NT2/D1 (cell line): ENCODE measurements around the gene AZIN2.

Experiments used
- DNase-seq: peaks from one replicate; pipeline ENCODE4 v3.0.0-alpha.2; 2011; ENCODE audit warnings: low read depth, low spot score
- H3K27me3 ChIP-seq: 2 replicates; pipeline ENCODE4 v1.6.0; 2011; ENCODE audit warnings: mild to moderate bottlenecking; ENCODE audit not compliant: insufficient read length, insufficient read depth
- H3K36me3 ChIP-seq: 2 replicates; pipeline ENCODE4 v1.6.1; 2011; ENCODE audit warnings: mild to moderate bottlenecking, low read length, mixed read lengths; ENCODE audit not compliant: insufficient read depth, insufficient read length
- H3K4me1 ChIP-seq: 2 replicates; pipeline ENCODE4 v1.5.1; 2011; ENCODE audit not compliant: insufficient read depth, insufficient read length
- H3K4me3 ChIP-seq: 2 replicates; pipeline ENCODE4 v1.5.1; 2011; ENCODE audit warnings: low read depth; ENCODE audit not compliant: insufficient read length
- H3K9ac ChIP-seq: 2 replicates; pipeline ENCODE4 v1.6.0; 2011; ENCODE audit warnings: low read depth; ENCODE audit not compliant: insufficient read length
- H3K9me3 ChIP-seq: 2 replicates; pipeline ENCODE4 v1.5.1; 2011; ENCODE audit warnings: mild to moderate bottlenecking, low read length; ENCODE audit not compliant: insufficient read depth
- SUZ12 ChIP-seq: IDR thresholded peaks from 2 replicates; pipeline ENCODE4 v1.6.1; 2011; ENCODE audit not compliant: insufficient read length, insufficient read depth; ENCODE audit errors: extremely low read depth
- YY1 ChIP-seq: IDR thresholded peaks from 2 replicates; pipeline ENCODE4 v1.6.1; 2011; ENCODE audit not compliant: insufficient read length, insufficient read depth
- ZNF274 ChIP-seq: IDR thresholded peaks from 2 replicates; pipeline ENCODE4 v1.6.1; 2011; ENCODE audit warnings: mild to moderate bottlenecking, low read depth, low read length

Gene AZIN2

DNA sequence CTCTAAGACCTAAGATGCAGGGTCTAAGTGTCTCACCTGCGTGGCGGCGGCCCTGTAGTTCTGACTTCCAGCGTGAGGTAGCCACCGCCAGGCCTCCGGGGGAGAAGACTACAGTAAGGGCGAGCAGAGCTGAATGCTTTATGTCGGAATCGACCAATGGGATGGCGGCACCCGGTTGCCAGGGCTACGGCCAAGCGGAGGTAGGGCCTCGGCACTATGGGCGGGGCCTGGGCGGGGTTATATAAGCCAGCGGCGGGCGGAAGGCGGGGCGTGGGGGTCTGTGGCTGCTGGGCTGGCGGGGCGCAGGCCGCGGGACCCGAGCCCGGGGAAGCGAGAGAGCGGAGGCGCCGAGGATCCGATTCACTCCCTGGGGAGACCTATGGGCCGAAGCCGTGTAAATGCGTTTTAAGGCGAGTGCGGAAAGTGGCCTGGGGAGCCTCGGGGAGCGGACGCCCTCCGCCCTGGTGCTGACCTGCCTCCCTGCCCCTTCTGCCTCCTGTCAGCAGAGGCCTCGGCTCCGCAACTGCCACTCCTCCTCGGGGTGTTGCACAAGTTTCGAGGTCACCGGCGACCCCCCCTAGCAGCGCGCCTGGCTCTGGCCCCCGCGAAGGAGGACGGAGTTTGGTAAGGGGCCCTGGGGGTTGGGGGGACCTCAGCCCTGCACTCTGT lies at the start of gene AZIN2:
Gene AZIN2 (plus strand): TSS at position 269 of the 669 bp plus-strand sequence. CDS start 1,097 bp downstream, outside the sequence.
- no peaks in the 10 kb centered on the region for H3K9me3 ChIP-seq
- DNase-seq = peak; percentile 96
- peaks cover 34% of the 10 kb centered on the region for H3K27me3 ChIP-seq
- peaks cover 2% of the 10 kb centered on the region for H3K4me1 ChIP-seq
- no peak for TF ChIP-seq SUZ12
- TF ChIP-seq YY1 = no peak
- TF ChIP-seq ZNF274 = no peak
- H3K36me3 ChIP-seq = no peaks in the 10 kb centered on the region
- peak within 1 kb of the TSS; percentile 87 for H3K9ac ChIP-seq
- peak within 1 kb of the TSS; percentile 81 for H3K4me3 ChIP-seq

DNA sequence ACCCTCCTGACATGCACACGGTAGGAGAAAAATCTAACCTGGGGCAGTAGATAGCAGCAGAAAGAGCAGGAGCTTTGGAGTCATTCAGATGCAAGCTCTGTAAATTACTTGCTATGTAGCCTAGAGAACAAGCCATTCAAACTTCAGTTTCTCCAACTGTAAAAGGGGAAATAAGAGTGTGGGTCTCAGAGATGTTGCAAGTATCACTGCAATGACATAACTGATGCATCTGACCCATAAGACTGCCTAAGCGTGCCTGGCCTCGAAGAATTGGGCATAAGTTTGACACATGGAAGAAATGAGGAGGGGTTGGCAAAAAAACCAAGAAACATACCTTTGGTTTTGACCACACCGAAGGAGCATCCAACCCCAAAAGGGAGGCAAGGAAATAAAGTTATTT lies 49.4 kb upstream of the AZIN2 start:
- Histone ChIP-seq H3K9me3 (no peaks in the 10 kb centered on the region), H3K4me3 (no peak overlapping the region), H3K9ac (no peak overlapping the region), H3K4me1 (peaks cover 9% of the 10 kb centered on the region), H3K36me3 (peaks cover 77% of the 10 kb centered on the region), H3K27me3 (no peaks in the 10 kb centered on the region)
- TF ChIP-seq YY1 = no peak
- TF ChIP-seq SUZ12 = no peak
- no peak for TF ChIP-seq ZNF274
- DNase-seq = no peak

GRCh38 chr1:33032126-33032869 lies 48.7 kb upstream of the AZIN2 start:
- Histone ChIP-seq H3K36me3 (peaks cover 77% of the 10 kb centered on the region), H3K27me3 (no peaks in the 10 kb centered on the region), H3K4me1 (peaks cover 9% of the 10 kb centered on the region), H3K4me3 (no peak overlapping the region), H3K9me3 (peaks cover 2% of the 10 kb centered on the region; the same call in 1 of the 2 replicates), H3K9ac (no peak overlapping the region)
- no peak for DNase-seq
- TF ChIP-seq SUZ12 = no peak
- TF ChIP-seq YY1 = no peak
- no peak for TF ChIP-seq ZNF274

GRCh38 chr1:33036051-33036525 lies 44.9 kb upstream of the AZIN2 start:
- Histone ChIP-seq H3K27me3 (no peaks in the 10 kb centered on the region), H3K9ac (peak overlapping the region; percentile 92), H3K36me3 (peaks cover 42% of the 10 kb centered on the region), H3K4me3 (peak overlapping the region; percentile 93), H3K4me1 (peaks cover 3% of the 10 kb centered on the region), H3K9me3 (peaks cover 6% of the 10 kb centered on the region; the same call in 1 of the 2 replicates)
- no peak for DNase-seq
- TF ChIP-seq SUZ12 = no peak
- no peak for TF ChIP-seq ZNF274
- TF ChIP-seq YY1 = no peak

DNA sequence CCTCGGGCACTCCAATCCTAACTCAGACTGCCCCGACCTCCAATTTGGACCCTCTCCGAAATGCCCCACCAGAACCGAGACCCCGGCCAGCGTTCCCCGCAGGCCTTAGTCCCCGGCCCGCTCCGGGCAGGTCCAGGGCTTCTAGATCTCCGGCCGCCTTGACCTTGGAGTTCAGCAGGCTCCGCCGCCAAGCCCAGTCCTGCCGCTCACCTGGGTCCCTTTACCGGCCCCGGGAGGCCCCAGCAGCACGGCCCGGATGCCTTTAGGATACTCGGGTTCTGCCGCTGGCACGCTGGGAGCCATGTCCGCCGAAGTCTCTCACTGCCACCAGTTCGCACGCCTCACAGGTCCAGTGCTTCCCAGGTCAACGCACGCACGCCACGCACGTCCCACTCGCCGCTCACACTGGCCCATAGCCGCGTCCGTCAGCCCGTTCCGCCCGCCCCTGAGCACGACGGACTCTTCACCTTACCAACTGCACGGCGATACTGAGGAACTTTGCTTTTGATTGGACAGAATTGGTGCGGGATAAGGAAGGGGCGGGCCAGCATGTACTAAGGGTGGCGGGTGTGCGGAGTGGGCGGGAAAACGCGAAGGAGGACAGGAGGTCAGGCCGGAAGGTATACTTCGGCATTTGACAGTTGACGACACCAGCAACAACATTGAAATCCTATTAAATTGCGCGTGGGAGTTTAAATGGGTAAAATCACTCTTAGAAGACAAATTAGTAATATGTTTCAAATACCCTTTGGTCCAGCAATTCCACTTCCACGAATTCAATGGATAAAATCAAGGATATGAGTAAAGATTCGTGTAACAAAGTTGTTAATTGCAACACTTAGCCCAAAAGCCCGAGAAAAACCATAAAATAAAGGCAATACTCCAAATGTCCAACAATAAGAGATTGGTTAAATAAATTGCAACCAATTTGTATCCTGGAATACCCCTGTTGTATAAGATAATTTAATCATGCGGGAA lies 44.1 kb upstream of the AZIN2 start, which contains the start of gene AK2:
Gene AK2 (minus strand): TSS at position 358 of the 978 bp plus-strand sequence. CDS start 55 bp downstream, at position 303.
- H3K9me3 ChIP-seq = peaks cover 6% of the 10 kb centered on the region; the same call in 1 of the 2 replicates
- peak within 1 kb of the TSS; percentile 92 for H3K9ac ChIP-seq
- peak within 1 kb of the TSS; percentile 93 for H3K4me3 ChIP-seq
- H3K4me1 ChIP-seq = peaks cover 3% of the 10 kb centered on the region
- no peaks in the 10 kb centered on the region for H3K27me3 ChIP-seq
- DNase-seq = peak; percentile 99
- H3K36me3 ChIP-seq = peaks cover 35% of the 10 kb centered on the region
- TF ChIP-seq YY1 = no peak
- no peak for TF ChIP-seq SUZ12
- no peak for TF ChIP-seq ZNF274

- TF ChIP-seq SUZ12 (no peak), YY1 (no peak), ZNF274 (no peak)
- Histone ChIP-seq H3K9me3 (peaks cover 6% of the 10 kb centered on the region; the same call in 1 of the 2 replicates), H3K4me3 (no peak overlapping the region), H3K4me1 (no peaks in the 10 kb centered on the region), H3K27me3 (no peaks in the 10 kb centered on the region), H3K36me3 (peaks cover 8% of the 10 kb centered on the region), H3K9ac (no peak overlapping the region)
- DNase-seq = no peak
Measured at GRCh38 chr1:33039840-33040239, 41.1 kb upstream of the AZIN2 start.
